HG03520 (cell line): ENCODE data around the gene FBXW7.

Source experiments
- ATAC-seq: cut with Tn5 transposase; IDR thresholded peaks from one replicate; pipeline ENCODE4 v1.9.1; 2021; ENCODE audit warnings: mild to moderate bottlenecking, moderate library complexity; ENCODE audit not compliant: unreplicated experiment

Gene FBXW7

DNA sequence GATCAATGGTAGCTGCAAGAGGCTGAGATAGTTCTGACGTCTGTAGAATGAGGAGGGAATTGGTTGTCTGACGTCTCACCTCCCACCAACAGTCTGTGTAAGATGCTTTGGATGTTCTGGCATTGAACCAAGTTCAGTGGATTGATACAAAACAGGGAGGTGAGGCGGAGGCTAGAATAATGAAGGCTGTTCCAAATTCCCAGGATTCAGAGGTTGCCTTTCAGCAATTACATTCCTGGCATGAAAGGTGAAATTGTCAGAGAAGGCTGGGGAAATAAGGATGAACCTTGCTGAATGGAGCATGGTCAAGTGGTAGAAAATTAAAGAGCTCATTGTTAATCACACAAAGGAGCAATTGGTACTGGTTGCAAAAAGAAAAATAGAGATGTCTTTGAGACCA lies 241.6 kb downstream of the FBXW7 start:
- ATAC-seq = no peak

DNA sequence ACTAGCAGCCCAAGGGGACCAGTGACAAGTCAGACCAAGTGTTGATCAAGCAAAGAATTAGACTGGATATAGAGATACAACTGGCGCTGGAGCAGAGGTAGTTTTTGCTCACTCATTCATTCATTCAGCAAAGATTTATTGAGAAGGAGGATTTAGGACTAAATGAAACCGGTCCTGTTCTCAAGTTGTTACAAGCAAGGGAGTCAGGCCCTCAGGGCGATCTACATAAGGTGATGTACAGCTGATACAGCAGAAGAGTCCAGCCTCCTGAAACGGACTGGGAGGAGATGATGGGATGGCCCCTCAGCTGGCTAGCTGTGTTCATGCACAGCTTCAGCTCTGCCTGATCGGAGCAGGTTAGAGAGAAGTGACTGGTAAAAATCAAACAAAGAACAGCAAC lies 242.4 kb downstream of the FBXW7 start:
- ATAC-seq = no peak

DNA sequence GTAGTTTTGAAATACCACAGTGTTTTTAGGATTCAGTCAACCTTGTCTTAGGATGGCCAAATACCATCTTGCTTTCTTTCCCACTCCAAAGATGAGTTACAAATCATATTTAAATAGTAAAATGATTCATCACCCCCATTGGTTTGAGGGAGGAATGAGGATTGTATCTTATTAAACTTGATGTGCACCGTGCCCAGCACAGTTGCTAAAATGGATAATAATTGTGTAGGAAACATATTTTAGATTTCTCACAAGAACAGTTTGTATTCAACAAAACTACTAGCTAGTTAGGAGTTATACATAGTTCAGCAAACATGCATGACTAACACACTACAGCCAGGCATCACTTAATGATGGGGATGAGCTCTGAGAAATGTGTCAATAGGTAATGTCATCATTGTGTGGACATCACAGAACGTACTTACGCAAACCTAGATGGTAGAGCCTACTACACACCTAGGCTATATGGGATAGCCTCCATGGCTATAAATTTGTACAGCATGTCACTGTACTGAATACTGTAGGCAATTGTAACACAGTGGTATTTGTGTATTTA lies 245.4 kb downstream of the FBXW7 start:
- ATAC-seq = no peak

GRCh38 chr4:152289941-152290340 lies 246.0 kb downstream of the FBXW7 start:
- ATAC-seq = no peak

DNA sequence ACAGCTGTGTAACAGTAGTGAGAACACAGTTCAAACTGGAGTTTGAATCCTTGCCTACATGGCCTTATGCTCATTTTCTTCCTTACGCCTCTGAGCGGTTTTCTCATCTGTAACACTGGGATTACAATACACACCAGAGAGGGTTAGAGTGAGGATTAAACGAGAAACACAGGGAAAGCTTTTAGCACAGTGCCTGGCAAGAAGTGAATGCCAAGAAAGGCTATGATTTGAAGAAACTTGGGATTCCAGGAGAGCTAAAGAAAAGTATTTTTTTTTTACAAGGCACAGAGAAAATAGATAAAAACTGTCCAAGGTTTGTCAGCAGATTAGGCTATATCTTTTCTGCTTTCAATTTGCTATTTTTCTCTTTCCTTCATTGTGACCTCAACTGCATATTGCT lies 246.4 kb downstream of the FBXW7 start:
- ATAC-seq = no peak

DNA sequence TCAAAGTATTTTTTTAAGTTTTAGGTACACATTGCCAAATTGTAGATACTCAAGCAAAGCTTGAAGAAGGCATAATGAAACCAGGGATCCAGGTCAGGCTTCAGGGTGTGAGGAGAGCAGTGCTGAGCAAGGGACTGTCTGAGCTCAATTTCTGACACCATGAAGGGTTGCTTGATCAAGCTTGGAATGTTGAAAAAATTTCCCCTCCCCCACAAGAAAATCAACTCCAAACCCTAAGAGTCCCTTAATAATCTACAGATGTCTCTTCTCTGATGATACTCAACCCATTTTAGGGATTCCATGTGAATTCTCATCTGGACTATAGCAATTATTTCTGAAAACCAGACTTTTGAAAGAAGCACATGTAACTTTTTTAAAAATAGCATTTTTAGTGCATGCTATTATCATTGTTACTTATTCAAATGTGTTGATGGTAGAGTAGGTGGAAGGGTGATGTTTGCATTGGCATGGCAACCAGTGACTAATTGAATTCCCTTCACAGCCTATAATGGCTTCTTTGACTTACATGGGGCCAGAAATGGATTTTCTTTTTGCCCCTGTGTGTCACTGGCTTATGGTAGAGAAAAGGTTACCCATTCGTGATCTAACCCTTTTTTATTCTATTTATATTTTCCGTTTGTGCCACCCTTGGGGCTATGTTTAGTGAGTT lies 252.0 kb downstream of the FBXW7 start:
- ATAC-seq = no peak

- ATAC-seq = no peak
Observed at GRCh38 chr4:152281822-152282221, 254.1 kb downstream of the FBXW7 start.

DNA sequence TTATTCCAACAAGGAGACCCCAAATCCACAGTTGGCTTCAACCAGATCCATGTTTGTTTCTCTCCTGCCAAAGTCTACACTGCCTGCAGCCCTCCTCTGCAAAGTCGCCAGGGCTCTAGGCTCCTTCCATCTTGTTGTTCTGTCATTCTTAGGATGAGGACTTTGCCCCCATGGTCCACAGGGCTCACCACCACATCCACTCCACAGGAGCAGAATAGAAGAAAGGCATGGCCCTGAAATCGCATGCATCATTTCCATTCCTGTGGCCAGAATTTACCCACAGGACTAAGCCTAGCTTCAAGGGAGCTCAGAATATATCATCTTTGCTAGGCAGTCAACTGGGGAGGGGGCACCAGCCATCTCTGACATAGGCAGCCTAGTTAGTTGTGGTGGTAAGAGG lies 254.7 kb downstream of the FBXW7 start:
- ATAC-seq = no peak

DNA sequence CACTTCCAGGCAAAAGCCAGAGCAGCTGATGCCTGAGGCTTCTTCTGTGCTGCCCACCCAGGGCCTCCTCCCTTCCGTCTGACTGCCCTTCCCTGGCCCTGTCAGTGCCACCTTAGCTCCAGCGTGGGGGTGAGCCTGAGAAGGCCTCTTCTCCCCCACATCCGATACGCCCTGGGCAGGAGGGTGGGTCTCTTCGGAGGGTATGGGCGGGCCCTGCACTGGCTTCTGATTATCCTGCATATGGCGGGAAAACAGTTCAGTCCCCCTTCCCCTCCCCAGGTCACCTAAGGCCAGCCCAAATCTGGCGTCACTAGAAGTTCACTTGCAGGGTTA lies 256.7 kb downstream of the FBXW7 start:
- ATAC-seq = no peak

- ATAC-seq = peak; percentile 60
Observed at GRCh38 chr4:152278505-152279233, 257.2 kb downstream of the FBXW7 start.

GRCh38 chr4:152278172-152278504 lies 257.8 kb downstream of the FBXW7 start:
- ATAC-seq = peak; percentile 30

DNA sequence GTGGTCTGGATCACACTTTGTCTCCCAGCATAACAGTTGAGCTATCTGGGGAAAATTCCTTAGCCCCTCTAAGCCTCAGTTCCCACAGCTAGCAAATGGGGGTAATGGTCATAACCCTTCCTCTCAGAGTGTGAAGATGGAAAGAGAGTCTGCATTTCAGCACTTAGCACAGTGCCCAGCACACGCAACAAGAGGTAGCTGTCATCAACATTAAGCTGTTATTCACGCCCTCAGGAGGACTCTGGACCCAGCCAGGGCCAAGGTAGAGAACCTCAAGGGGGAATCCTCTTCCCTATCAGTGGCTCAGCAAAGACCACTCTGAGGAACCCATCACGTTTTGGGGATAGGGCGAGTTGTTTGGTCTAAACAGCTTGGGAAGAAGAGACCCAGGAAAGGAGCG lies 258.6 kb downstream of the FBXW7 start:
- ATAC-seq = no peak

- ATAC-seq = no peak
Observed at GRCh38 chr4:152273343-152273742, 262.5 kb downstream of the FBXW7 start.
